GM19397 (cell line): ENCODE results near the gene ZNF776.
"Not testable (repeated sequence)": the region's sequence is repeated elsewhere in the genome, so short reads cannot be mapped to it uniquely, and the experiment has no call there.

ENCODE experiments used
- ATAC-seq: cut with Tn5 transposase; IDR thresholded peaks from one replicate; pipeline ENCODE4 v1.9.1; 2021; ENCODE audit warnings: mild to moderate bottlenecking, moderate library complexity; ENCODE audit not compliant: unreplicated experiment

The ZNF776 gene

DNA sequence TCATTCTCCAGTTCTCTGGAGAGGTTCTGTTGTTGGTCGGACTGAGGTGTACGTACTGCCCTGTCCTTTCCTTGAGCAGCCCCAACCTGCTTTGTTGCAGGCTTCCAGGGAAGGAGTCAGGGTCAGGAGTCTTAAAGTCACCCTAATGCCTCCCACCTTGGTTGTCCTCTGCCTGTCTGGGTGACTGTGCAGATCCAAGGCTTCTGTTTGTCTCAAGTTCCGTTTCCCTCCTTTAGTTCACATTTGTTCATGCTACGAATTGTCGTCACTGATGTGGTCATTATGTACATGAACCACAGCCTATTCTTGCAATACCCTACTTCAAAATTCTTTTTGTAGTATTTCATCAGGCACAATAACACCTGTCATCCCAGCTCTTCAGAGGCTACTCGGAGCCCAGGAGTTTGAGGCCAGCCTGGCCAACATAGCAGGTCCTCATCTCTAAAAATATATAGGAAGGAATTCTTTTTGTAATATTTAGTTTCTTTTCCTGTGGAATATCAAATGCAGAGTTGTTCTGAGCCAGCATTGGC, 30.2 kb downstream of the ZNF776 start:
- ATAC-seq, result no peak

DNA sequence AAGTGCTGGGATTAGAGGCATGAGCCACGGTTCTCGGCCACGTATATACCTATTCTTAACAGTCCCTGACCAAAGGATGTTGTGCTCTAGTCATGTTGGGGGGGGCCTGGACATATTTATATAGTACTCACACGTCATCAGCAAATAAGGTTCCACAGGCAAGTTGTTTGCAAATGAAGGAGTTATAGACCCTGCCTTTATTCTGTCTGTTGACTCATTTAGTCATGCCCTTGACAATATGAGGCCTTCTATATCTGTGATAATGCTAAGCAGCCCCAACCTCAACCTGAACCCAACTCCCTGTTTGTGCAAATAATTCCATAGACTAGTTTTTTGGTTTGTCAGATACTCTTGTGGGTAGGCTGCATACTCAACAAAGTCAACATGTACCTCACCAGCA, 31.7 kb downstream of the ZNF776 start:
- no peak for ATAC-seq

DNA sequence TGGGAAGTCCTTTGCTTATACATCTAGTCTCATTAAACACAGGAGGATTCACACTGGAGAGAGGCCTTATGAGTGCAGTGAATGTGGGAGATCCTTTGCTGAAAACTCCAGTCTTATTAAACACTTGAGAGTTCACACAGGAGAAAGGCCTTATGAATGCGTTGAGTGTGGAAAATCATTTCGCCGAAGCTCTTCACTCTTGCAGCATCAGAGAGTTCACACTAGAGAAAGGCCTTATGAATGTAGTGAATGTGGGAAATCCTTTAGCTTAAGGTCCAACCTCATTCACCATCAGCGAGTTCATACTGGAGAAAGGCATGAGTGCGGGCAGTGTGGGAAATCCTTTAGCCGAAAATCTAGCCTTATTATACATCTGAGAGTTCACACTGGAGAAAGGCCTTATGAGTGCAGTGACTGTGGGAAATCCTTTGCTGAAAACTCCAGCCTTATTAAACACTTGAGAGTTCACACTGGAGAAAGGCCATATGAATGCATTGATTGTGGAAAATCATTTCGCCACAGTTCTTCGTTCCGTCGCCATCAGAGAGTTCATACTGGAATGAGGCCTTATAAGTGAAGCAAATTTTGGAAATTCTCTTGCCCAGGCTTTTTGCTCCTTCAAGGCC, 32.7 kb downstream of the ZNF776 start:
- ATAC-seq, result no peak

DNA sequence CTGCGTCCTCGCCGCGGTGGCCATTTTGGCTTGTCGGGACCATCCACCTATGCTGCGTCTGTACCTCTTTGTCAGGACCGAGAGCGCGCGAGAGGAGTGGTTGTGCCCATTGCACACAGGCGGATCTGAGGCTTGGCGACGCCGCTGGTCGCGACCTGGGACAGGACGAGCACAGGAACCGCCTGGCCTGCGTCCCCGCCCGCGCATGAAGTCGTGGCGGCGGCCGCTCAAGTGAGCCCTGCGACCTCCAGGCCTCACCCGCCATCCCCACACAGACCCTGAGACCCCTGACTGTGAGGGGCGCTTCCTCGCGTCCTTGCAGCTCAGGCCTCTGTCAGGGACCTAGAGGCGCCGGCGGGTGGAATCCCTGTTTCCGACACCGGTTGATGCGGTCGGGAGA, 39.7 kb downstream of the ZNF776 start:
- ATAC-seq, result no peak

DNA sequence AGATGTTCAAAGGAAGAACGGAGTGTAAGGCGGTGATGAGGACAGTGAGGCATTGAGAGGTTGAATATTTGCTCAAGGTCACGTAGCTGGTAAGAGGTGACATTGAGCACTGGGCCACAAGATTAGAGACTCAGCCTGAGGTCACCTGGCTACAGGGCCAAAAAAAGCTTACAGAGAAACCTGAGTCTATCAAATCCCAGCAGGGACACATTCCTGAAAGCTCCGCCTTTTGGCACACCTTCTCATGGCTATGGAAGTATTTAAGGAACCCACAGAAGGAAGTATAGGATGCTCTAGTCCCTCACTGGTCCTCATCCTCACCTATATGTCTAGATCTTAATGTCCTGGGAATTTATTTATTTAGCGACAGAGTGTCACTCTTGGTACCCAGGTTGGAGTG, 40.3 kb downstream of the ZNF776 start:
- no peak for ATAC-seq

DNA sequence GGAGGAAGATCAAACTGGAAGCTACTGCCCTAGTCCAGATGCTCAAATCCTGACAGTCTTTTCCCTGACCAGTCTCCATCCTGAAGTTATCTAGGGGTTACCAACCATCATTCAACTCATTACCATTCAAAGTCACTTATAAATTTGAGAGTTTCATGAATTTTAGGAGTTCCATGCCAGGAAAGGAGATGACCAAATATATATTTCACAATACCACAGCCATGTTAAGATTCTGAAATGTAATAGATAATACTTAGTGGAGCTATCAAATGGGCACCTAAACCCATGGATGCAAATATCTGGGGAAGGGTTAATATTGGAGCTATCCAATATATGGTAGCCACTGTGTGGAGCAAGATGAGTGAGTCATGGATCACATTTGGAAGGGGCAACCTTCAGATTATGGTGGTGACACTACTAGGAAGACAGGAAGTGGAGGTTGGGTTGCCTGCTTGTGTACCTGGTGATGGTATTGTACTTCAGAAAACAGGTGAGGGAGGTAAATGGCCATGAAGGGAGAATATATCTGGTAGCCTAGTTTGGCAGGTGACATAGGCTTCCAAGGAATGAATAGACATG, 41.6 kb downstream of the ZNF776 start:
- no peak for ATAC-seq

DNA sequence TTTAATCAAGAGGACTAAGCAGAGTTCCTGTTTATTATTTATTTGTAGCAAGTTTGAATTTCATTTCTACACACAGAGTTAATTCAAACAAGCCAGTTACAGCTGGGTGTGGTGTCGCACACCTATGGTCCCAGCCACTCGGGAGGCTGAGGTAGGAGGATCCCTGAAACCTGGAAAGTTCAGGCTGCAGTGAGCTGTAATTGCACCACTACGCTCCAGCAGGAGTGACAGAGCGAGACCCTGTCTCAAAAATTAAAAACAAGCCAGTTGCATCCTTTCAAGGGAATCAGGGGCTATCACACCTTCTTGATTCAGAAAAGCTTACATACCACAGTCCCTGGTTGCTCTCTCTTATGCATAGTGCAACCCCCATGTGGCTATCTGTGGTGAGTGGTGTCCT, 42.7 kb downstream of the ZNF776 start:
- no peak for ATAC-seq

DNA sequence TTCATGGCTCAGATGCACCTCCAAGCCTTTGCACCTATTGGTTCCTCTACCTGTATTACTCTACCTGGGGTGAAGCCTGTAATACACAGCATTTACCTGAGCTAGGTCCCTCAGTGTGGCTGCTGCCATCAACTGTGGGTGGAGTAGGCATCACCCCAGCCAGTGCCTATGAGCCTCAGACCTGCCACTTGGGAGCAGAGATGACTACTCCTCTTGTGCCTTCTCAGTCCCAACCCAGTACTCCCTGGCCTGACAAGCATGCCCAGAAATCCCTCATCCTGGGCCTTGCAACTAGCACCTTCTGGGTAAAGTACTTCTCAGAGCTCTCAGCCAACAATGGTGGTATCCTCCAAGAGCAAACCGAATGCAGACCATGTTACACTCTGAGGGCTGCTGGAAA, 50.0 kb downstream of the ZNF776 start:
- ATAC-seq, result not testable (repeated sequence)

DNA sequence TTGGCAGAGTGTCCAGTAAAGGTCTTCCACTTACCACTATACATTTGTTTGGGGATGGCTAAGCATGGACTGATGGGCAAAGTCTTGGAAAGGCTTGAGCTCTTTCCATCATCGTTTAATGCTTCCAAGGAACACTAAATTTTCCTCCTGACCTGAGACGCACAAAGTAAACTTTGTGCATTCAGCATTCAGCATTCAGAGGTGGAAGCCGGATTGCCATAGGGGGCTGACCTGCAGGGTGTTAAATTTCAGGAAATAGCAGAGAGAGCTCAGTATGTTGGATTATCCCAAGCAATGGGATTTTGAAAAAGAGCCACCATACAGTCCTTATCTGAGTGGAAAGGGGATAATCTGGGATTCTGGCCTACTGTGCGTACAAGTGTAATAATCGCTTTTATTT, 54.1 kb downstream of the ZNF776 start:
- ATAC-seq, result no peak

DNA sequence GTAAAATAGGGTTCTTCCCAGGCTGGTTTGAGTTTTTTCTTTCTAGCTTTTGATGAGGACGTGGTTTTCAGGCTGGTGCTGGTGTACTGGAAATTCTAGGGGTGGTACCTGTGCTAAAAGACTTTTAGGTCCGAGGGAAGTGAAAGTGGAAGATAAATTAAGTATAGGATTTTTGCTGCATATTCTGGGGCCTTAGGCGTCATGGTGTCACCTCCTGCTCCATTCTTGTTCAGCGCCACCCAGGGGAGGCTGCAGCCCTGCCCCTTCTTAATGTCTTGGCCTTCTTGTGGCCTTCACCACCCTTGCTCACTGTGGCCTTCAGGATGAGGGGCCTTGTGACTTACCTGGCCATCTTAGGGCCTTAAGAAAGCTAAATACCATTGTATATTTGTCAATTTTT, 55.7 kb downstream of the ZNF776 start:
- no peak for ATAC-seq

DNA sequence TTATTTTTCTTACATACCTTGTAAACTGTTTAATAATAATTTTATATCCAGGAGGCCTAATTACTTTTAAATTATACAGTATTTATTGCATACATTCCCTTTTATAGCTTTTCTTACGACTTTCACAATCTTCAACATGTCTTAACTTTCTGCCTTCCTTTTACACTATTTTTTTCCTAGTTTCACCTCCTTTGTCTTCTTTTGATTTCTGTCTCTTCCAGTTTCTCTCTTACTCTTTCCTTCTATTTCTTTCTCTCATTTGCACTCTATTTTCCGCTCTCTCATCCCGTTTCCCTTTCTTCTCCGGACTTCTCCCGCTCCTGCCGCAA, 56.6 kb downstream of the ZNF776 start:
- no peak for ATAC-seq

DNA sequence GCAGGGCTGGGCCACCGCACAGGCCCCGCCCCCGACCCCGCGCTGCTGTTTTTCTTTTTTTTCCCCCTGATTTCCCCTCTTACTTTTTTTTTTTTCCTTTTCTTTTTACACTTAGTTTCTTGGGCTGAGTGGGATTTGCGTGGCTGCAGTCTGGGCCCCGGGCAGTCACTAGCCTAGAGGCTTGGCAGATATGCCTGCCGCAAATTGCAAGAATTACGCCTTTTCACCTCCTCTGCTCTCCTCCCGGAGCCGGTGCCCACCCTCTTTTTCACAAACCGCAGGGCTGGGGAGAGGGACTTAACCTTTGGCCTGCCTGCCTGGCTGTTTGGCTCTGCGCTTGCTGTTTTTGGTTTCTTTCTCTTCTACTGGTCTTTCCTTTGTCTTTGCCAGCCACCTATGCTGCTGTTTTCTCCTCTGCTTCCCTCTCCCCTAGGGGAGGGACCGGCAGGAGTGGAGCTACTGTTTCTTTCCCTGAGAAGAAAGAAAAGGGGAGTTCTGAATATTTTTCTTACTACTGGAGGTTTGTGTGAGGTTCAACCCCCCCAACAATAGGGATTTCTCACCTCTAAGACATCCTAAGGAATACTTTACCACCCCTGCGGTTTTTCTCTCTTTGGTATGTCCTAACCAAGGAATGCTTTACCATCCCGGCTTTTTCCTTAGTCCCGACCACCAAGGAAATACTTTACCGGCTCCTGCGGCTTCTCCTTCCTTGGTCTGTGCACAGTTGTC, 57.1 kb downstream of the ZNF776 start:
- ATAC-seq, result no peak

DNA sequence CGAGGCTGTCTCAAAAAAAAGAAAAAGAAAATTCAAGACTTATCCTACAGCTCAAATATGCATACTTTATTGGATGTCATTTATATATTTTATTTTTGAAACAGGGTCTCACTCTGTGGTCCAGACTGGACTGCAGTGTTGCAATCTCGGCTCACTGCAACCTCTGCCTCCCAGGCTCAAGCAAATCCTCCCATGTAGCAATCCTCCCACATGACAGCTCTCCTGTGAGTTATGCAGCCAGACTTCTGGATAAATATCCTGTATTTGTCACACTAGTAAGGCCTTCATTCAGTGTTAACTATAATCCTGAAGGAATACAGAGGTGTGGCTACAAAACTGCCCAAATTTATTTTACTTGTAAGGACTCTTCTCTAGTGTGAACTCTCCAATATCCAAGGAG, 60.9 kb downstream of the ZNF776 start:
- no peak for ATAC-seq
